H1 (cell line): Measurements from ENCODE around the gene GRIA4. TPM values are rescaled to one million over a fixed set of nuclear protein-coding genes. Genes with fewer than 3 reads are reported as not detected.

Experiments
- CTCF ChIA-PET: fragments of 300-600 bp; sonication (Branson Sonifier 250); formaldehyde crosslinking; loops from one replicate; lab custom pipeline; 2021; ENCODE audit not compliant: partially characterized antibody; lab: Charles Lee
- POLR2A ChIA-PET: fragments of 300-600 bp; sonication (Branson Sonifier 250); formaldehyde crosslinking; loops from one replicate; lab custom pipeline; 2021; ENCODE audit warnings: inconsistent platforms; ENCODE audit not compliant: partially characterized antibody; lab: Charles Lee
- DNase-seq, 2 experiments: peaks; one replicate each; pipeline versions ENCODE4 v3.0.0 to v3.0.0-alpha.2; 2010 to 2022; ENCODE audit warnings: low spot score in 2 of 2, low read depth in 1 of 2, mixed read lengths in 1 of 2
- FAIRE-seq: peaks from 2 replicates; lab custom pipeline; 2011; peaks lifted over from hg19 to GRCh38; lab: Jason Lieb, UNC
- H2AFZ ChIP-seq: 2 replicates; pipeline ENCODE4 v1.8.1; 2012; ENCODE audit warnings: low read length, inconsistent platforms
- H2AK5ac ChIP-seq: 2 replicates; pipeline ENCODE4 v1.6.1; 2013; ENCODE audit warnings: low read depth, low read length
- H2BK120ac ChIP-seq: replicated peaks from 2 replicates; pipeline ENCODE3; 2013; ENCODE audit warnings: low read depth, low read length, inconsistent platforms
- H2BK12ac ChIP-seq: 2 replicates; pipeline ENCODE4 v1.6.1; 2013; ENCODE audit warnings: low read depth, low read length
- H2BK15ac ChIP-seq: 2 replicates; pipeline ENCODE4 v1.6.1; 2013; ENCODE audit warnings: low read length
- H2BK20ac ChIP-seq: 2 replicates; pipeline ENCODE4 v1.6.1; 2013; ENCODE audit warnings: low read length
- H2BK5ac ChIP-seq: 2 replicates; pipeline ENCODE4 v1.6.1; 2013; ENCODE audit warnings: low read depth, low read length
- H3K14ac ChIP-seq: 2 replicates; pipeline ENCODE4 v1.6.1; 2013; ENCODE audit warnings: inconsistent platforms; ENCODE audit not compliant: insufficient read length
- H3K18ac ChIP-seq: 2 replicates; pipeline ENCODE4 v1.6.1; 2013; ENCODE audit warnings: low read length; ENCODE audit errors: extremely low read depth
- H3K23ac ChIP-seq: 2 replicates; pipeline ENCODE4 v1.6.1; 2013; ENCODE audit warnings: inconsistent platforms; ENCODE audit not compliant: insufficient read length
- H3K23me2 ChIP-seq: 2 replicates; pipeline ENCODE4 v1.6.1; 2013; ENCODE audit warnings: low read depth, low read length
- H3K27ac ChIP-seq: 2 replicates; pipeline ENCODE4 v1.6.1; 2011; ENCODE audit warnings: low read depth, low read length, inconsistent platforms
- H3K27me3 ChIP-seq, 4 experiments: replicated peaks in 1 of 4; 1 replicate in 1 of 4; 2 replicates in 3 of 4; pipeline versions ENCODE4 v1.6.1 to v1.8.1; 2011 to 2013; ENCODE audit warnings: low read length in 3 of 4, mild to moderate bottlenecking in 3 of 4, inconsistent platforms in 2 of 4, mixed read lengths in 2 of 4, moderate library complexity in 1 of 4; ENCODE audit not compliant: control insufficient read depth in 3 of 4, insufficient read depth in 3 of 4; ENCODE audit errors: extremely low read depth in 1 of 4
- H3K36me3 ChIP-seq, 4 experiments: 2 replicates each; pipeline versions ENCODE4 v1.6.1 to v1.8.1; 2011 to 2013; ENCODE audit warnings: mild to moderate bottlenecking in 4 of 4, low read length in 3 of 4, moderate library complexity in 2 of 4, control low read depth in 1 of 4, inconsistent platforms in 1 of 4; ENCODE audit not compliant: insufficient read depth in 4 of 4, control insufficient read depth in 2 of 4
- H3K4ac ChIP-seq: replicated peaks from 2 replicates; pipeline ENCODE3; 2013; ENCODE audit warnings: low read length, low read depth, mixed read lengths, inconsistent platforms; ENCODE audit not compliant: insufficient read length
- H3K4me1 ChIP-seq, 4 experiments: replicated peaks in 1 of 4; 1 replicate in 1 of 4; 2 replicates in 3 of 4; pipeline versions ENCODE4 v1.6.1 to v1.8.1; 2011 to 2013; ENCODE audit warnings: low read length in 3 of 4, inconsistent platforms in 2 of 4, mixed read lengths in 1 of 4; ENCODE audit not compliant: insufficient read depth in 4 of 4, control insufficient read depth in 3 of 4
- H3K4me2 ChIP-seq, 2 experiments: 2 replicates each; pipeline versions ENCODE4 v1.6.1 to v1.8.1; 2011 to 2013; ENCODE audit warnings: low read depth in 2 of 2, low read length in 2 of 2, control low read depth in 1 of 2, inconsistent platforms in 1 of 2, mild to moderate bottlenecking in 1 of 2; ENCODE audit not compliant: insufficient read depth in 1 of 2
- H3K4me3 ChIP-seq, 4 experiments: fragments of 200-600, 300-600 bp in 1 of 4; sonication (generic), shearing (Covaris generic), sonication (Bioruptor Twin) in 1 of 4; 2 replicates each; pipeline versions ENCODE4 v1.5.1 to v1.8.1; 2011 to 2016; ENCODE audit warnings: low read length in 4 of 4, low read depth in 3 of 4, control low read depth in 2 of 4, inconsistent platforms in 2 of 4, mild to moderate bottlenecking in 2 of 4, mixed read lengths in 1 of 4, moderate library complexity in 1 of 4; ENCODE audit not compliant: insufficient read depth in 2 of 4; ENCODE audit errors: extremely low read depth in 1 of 4
- H3K56ac ChIP-seq: replicated peaks from 2 replicates; pipeline ENCODE3; 2013; ENCODE audit warnings: low read depth, mild to moderate bottlenecking, mixed read lengths, low read length, inconsistent platforms; ENCODE audit not compliant: insufficient read length
- H3K79me1 ChIP-seq: 2 replicates; pipeline ENCODE4 v1.6.1; 2013; ENCODE audit warnings: low read depth, low read length, control low read depth
- H3K79me2 ChIP-seq, 2 experiments: 2 replicates each; pipeline versions ENCODE4 v1.6.1 to v1.8.1; 2012 to 2013; ENCODE audit warnings: low read length in 2 of 2, mild to moderate bottlenecking in 2 of 2, inconsistent platforms in 1 of 2; ENCODE audit not compliant: insufficient read depth in 2 of 2, control insufficient read depth in 1 of 2
- H3K9ac ChIP-seq, 4 experiments: replicated peaks in 1 of 4; 1 replicate in 1 of 4; 2 replicates in 3 of 4; pipeline versions ENCODE4 v1.6.1 to v1.8.1; 2011 to 2013; ENCODE audit warnings: low read depth in 3 of 4, low read length in 3 of 4, control low read depth in 2 of 4, mild to moderate bottlenecking in 2 of 4, moderate library complexity in 2 of 4, inconsistent platforms in 1 of 4; ENCODE audit errors: extremely low read depth in 1 of 4
- H3K9me3 ChIP-seq, 2 experiments: 2 replicates each; pipeline versions ENCODE4 v1.6.1 to v1.8.1; 2012 to 2013; ENCODE audit warnings: mild to moderate bottlenecking in 2 of 2, moderate library complexity in 2 of 2, control low read depth in 1 of 2, inconsistent platforms in 1 of 2, low read depth in 1 of 2, low read length in 1 of 2, mixed read lengths in 1 of 2; ENCODE audit not compliant: insufficient read depth in 2 of 2
- H4K20me1 ChIP-seq, 2 experiments: replicated peaks in 1 of 2; 2 replicates each; pipeline versions ENCODE3 to v1.8.1; 2011 to 2013; ENCODE audit warnings: inconsistent platforms in 2 of 2, low read length in 2 of 2, mild to moderate bottlenecking in 1 of 2; ENCODE audit not compliant: insufficient read depth in 2 of 2, control insufficient read depth in 1 of 2
- H4K5ac ChIP-seq: 2 replicates; pipeline ENCODE4 v1.6.1; 2013; ENCODE audit warnings: low read length, low read depth, mixed read lengths, inconsistent platforms; ENCODE audit not compliant: insufficient read length
- H4K8ac ChIP-seq: 2 replicates; pipeline ENCODE4 v1.8.0; 2013; ENCODE audit warnings: mild to moderate bottlenecking, moderate library complexity, low read length, inconsistent platforms; ENCODE audit not compliant: insufficient read depth; ENCODE audit errors: extremely low read depth
- H4K91ac ChIP-seq: replicated peaks from 2 replicates; pipeline ENCODE3; 2013; ENCODE audit warnings: low read length, mixed read lengths, inconsistent platforms; ENCODE audit not compliant: insufficient read length
- ASH2L ChIP-seq: fragments of 200-600, 300-600 bp; sonication (generic); IDR thresholded peaks from one replicate; pipeline ENCODE4 v1.7.1; 2017; ENCODE audit warnings: low read length
- BCL11A ChIP-seq, 2 experiments: IDR thresholded peaks; one replicate each; pipeline ENCODE4 v1.6.1; 2011; ENCODE audit warnings: low read depth in 2 of 2, low read length in 2 of 2, mild to moderate bottlenecking in 2 of 2
- CBX5 ChIP-seq: fragments of 300-800, 300-1000 bp; sonication (generic); IDR thresholded peaks from 2 replicates; pipeline ENCODE4 v1.7.1; 2016; ENCODE audit warnings: antibody characterized with exemption, low read length, low read depth
- GABPA ChIP-seq: IDR thresholded peaks from 2 replicates; pipeline ENCODE4 v1.6.1; 2011; ENCODE audit warnings: mild to moderate bottlenecking, low read length, moderate library complexity, borderline replicate concordance; ENCODE audit not compliant: insufficient read depth
- JUN ChIP-seq: IDR thresholded peaks from 2 replicates; pipeline ENCODE4 v1.6.1; 2011; ENCODE audit warnings: low read depth, mild to moderate bottlenecking, improper control_type of control experiment, low read length
- NRF1 ChIP-seq: IDR thresholded peaks from 2 replicates; pipeline ENCODE4 v1.6.1; 2011; ENCODE audit warnings: mild to moderate bottlenecking, low read depth, low read length, improper control_type of control experiment
- SIN3A ChIP-seq, 2 experiments: IDR thresholded peaks in 1 of 2; conservative IDR thresholded peaks in 1 of 2; 2 replicates each; pipeline ENCODE4 v1.6.1; 2011 to 2012; ENCODE audit warnings: low read length in 2 of 2, improper control_type of control experiment in 1 of 2, low read depth in 1 of 2, mild to moderate bottlenecking in 1 of 2
- SP1 ChIP-seq: IDR thresholded peaks from 2 replicates; pipeline ENCODE4 v1.6.1; 2011; ENCODE audit warnings: low read depth, low read length
- SRF ChIP-seq: IDR thresholded peaks from 2 replicates; pipeline ENCODE4 v1.6.1; 2011; ENCODE audit warnings: mild to moderate bottlenecking, low read depth, low read length, moderate library complexity
- ZNF274 ChIP-seq: IDR thresholded peaks from 2 replicates; pipeline ENCODE4 v1.7.0; 2012; ENCODE audit warnings: low read length, borderline replicate concordance; ENCODE audit errors: extremely low read depth
- WGBS, 2 experiments: shearing (Covaris generic) in 1 of 2; methylation state at CpG; one replicate each; pipeline versions ENCODE4 v1.1.6 to v1.1.7; 2013 to 2015; ENCODE audit warnings: low lambda C conversion rate in 2 of 2, mixed read lengths in 2 of 2, inconsistent platforms in 1 of 2, low coverage in 1 of 2, missing lambda C conversion rate in 1 of 2; ENCODE audit not compliant: insufficient replicate concordance in 2 of 2, insufficient coverage in 1 of 2, insufficient read length in 1 of 2; ENCODE audit errors: extremely low coverage in 1 of 2, missing lambda C conversion rate in 1 of 2; 5-methylcytosine and 5-hydroxymethylcytosine counted together
- polyA plus RNA-seq, 7 experiments: library from polyadenylated mRNA; depleted of rRNA in 3 of 7; stranded (reverse) in 5 of 7; unstranded in 2 of 7; fragments of >200 nt in 5 of 7; fragments of 200-250 nt in 2 of 7; gene quantifications; 1 replicate in 5 of 7; 2 replicates in 1 of 7; 4 replicates in 1 of 7; pipeline versions ENCODE4 v1.2.1 to v1.2.3, GENCODE V29; 2011 to 2013; ENCODE audit warnings: missing spikeins in 2 of 7, mixed read lengths in 2 of 7
- total RNA-seq: library from RNA; stranded (reverse); fragmentation: NEBNext Ultra II Directional; extraction: Animal tissue kit (Norgen Biotek cat#: 25700); gene quantifications from 2 replicates; pipeline ENCODE4 v1.2.1, GENCODE V29; 2021

GRIA4 gene
- total and polyA plus RNA-seq, 2 of the 8 experiments (the other 6 are each of a cell fraction or from before 2014, with no cell fraction given), result 12.5 to 21.8 TPM

DNA sequence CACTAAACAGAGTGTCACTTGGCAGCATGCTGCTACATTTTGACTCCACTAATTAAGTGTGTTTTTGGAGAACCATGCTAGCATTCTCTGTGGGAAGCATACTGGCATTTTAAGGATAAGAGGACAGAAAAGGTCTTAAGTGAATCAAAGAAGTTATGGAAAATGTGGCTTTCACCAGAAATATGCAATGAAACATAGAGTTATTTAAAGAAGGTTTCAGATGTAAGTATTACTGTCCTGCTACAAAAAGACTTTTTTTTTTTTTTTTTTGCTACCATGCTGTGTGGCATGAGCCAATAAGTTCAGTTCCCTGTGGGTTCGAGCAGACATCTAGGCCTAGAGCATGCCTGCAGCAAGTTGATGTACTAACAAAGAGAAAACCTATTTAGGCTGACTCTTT is 224.6 kb downstream of the GRIA4 start:
- CTCF ChIA-PET, result no interaction called here
- no peak overlapping the region for H2BK20ac ChIP-seq
- H3K56ac ChIP-seq, result no peak overlapping the region
- no peaks in the 10 kb centered on the region for H3K79me1 ChIP-seq
- DNase-seq, result no peak
- no peaks in the 10 kb centered on the region for H3K23me2 ChIP-seq
- no peak overlapping the region for H3K18ac ChIP-seq
- TF ChIP-seq CBX5 (no peak), ZNF274 (no peak), SP1 (no peak), SIN3A (conservative IDR thresholded peaks at IDR 0.05 in 1 of 2, IDR thresholded peaks at IDR 0.05 in 1 of 2; ENCODE audit: low read depth in 1 of 2, low read length in 2 of 2) (no peak), JUN (no peak), GABPA (no peak), SRF (no peak), BCL11A (IDR thresholded peaks at IDR 0.05; ENCODE audit: low read depth in 2 of 2, low read length in 2 of 2) (no peak), ASH2L (no peak), NRF1 (no peak)
- TF ChIP-seq, all 59 proteins: peak for 0
- H4K8ac ChIP-seq, result no peak overlapping the region
- no peaks in the 10 kb centered on the region for H3K9me3 ChIP-seq
- H3K4me1 ChIP-seq, result no peaks in the 10 kb centered on the region
- H4K5ac ChIP-seq, result no peak overlapping the region
- H4K91ac ChIP-seq, result no peak overlapping the region
- H3K27me3 ChIP-seq, result no peaks in the 10 kb centered on the region
- H4K20me1 ChIP-seq, result no peaks in the 10 kb centered on the region
- no peak overlapping the region for H2BK120ac ChIP-seq
- WGBS, 2 experiments, result 100% methylated on average over 1 of the region's 1 CpG; no CpG with 5 or more reads in 1 of the 2 experiments
- H3K14ac ChIP-seq, result no peak overlapping the region
- no peaks in the 10 kb centered on the region for H3K36me3 ChIP-seq
- no peak overlapping the region for H2BK5ac ChIP-seq
- H3K4me3 ChIP-seq, result no peak overlapping the region
- H3K27ac ChIP-seq, result no peak overlapping the region
- H2BK12ac ChIP-seq, result no peak overlapping the region
- H2AK5ac ChIP-seq, result no peak overlapping the region
- H3K9ac ChIP-seq, result no peak overlapping the region
- no peaks in the 10 kb centered on the region for H3K79me2 ChIP-seq
- peak overlapping the region; percentile 94 for H3K23ac ChIP-seq
- H3K4ac ChIP-seq, result no peak overlapping the region
- FAIRE-seq, result no peak
- H3K4me2 ChIP-seq, result no peak overlapping the region
- POLR2A ChIA-PET, result no interaction called here
- no peak overlapping the region for H2AFZ ChIP-seq
- H2BK15ac ChIP-seq, result no peak overlapping the region
